ENCODE results near the gene KCTD6. TPM values are rescaled to one million over a fixed set of nuclear protein-coding genes. Genes with fewer than 3 reads are reported as not detected.

The KCTD6 gene
- total RNA-seq, 6 experiments from 2014 or later, result 6.4 to 9.6 (median 7.4) TPM

GRCh38 chr3:58495101-58495500, 3.2 kb downstream of the KCTD6 start:
- Mint-ChIP-seq H3K9me3 (no peaks in the 10 kb centered on the region), H3K4me1 (ENCODE audit: low read depth) (peaks cover 62% of the 10 kb centered on the region), H3K27ac (no peak overlapping the region; the same call in 1 of the 2 replicates), H3K4me3 (peak overlapping the region; percentile 50), H3K27me3 (ENCODE audit: insufficient read depth) (no peaks in the 10 kb centered on the region; the same call in none of the 2 replicates), H3K36me3 (ENCODE audit: low read depth) (peaks cover 5% of the 10 kb centered on the region; the same call in 1 of the 2 replicates)
- peak; percentile 33 for DNase-seq
- TF ChIP-seq CTCF (IDR thresholded peaks at IDR 0.05), result no peak

GRCh38 chr3:58496206-58496857, 4.4 kb downstream of the KCTD6 start:
- DNase-seq, result no peak
- Mint-ChIP-seq H3K4me3 (no peak overlapping the region), H3K36me3 (ENCODE audit: low read depth) (peaks cover 12% of the 10 kb centered on the region; the same call in 1 of the 2 replicates), H3K27me3 (ENCODE audit: insufficient read depth) (no peaks in the 10 kb centered on the region; the same call in none of the 2 replicates), H3K9me3 (no peaks in the 10 kb centered on the region), H3K4me1 (ENCODE audit: low read depth) (peaks cover 57% of the 10 kb centered on the region), H3K27ac (peak overlapping the region; percentile 46)
- TF ChIP-seq CTCF (IDR thresholded peaks at IDR 0.05), result no peak

GRCh38 chr3:58497097-58497496, 5.2 kb downstream of the KCTD6 start:
- Mint-ChIP-seq H3K4me1 (ENCODE audit: low read depth) (peaks cover 54% of the 10 kb centered on the region), H3K27ac (peak overlapping the region; percentile 46; the same call in 1 of the 2 replicates), H3K9me3 (no peaks in the 10 kb centered on the region), H3K4me3 (no peak overlapping the region), H3K27me3 (ENCODE audit: insufficient read depth) (no peaks in the 10 kb centered on the region; the same call in 1 of the 2 replicates), H3K36me3 (ENCODE audit: low read depth) (peaks cover 17% of the 10 kb centered on the region; the same call in 1 of the 2 replicates)
- no peak for DNase-seq
- no peak for TF ChIP-seq CTCF (IDR thresholded peaks at IDR 0.05)

GRCh38 chr3:58502872-58503271, 11.0 kb downstream of the KCTD6 start:
- Mint-ChIP-seq H3K27ac (no peak overlapping the region), H3K9me3 (no peaks in the 10 kb centered on the region), H3K36me3 (ENCODE audit: low read depth) (peaks cover 17% of the 10 kb centered on the region; the same call in 1 of the 2 replicates), H3K4me3 (no peak overlapping the region), H3K27me3 (ENCODE audit: insufficient read depth) (no peaks in the 10 kb centered on the region), H3K4me1 (ENCODE audit: low read depth) (no peaks in the 10 kb centered on the region)
- no peak for TF ChIP-seq CTCF (IDR thresholded peaks at IDR 0.05)
- no peak for DNase-seq

- TF ChIP-seq CTCF (IDR thresholded peaks at IDR 0.05), result no peak
- DNase-seq, result no peak
- no peak overlapping the region for H3K4me3 Mint-ChIP-seq
- H3K36me3 Mint-ChIP-seq (ENCODE audit: low read depth), result no peaks in the 10 kb centered on the region
- no peak overlapping the region for H3K27ac Mint-ChIP-seq
- no peaks in the 10 kb centered on the region for H3K27me3 Mint-ChIP-seq (ENCODE audit: insufficient read depth)
- H3K9me3 Mint-ChIP-seq, result no peaks in the 10 kb centered on the region
- no peaks in the 10 kb centered on the region for H3K4me1 Mint-ChIP-seq (ENCODE audit: low read depth)
Measured at GRCh38 chr3:58507356-58508078, 15.6 kb downstream of the KCTD6 start.

All from HFFc6 (cell line).